H9 (cell line): ENCODE measurements around the gene JAK2. TPM values are rescaled to one million over a fixed set of nuclear protein-coding genes. Genes with fewer than 3 reads are reported as not detected.
A peak's percentile ranks its signal among the peaks of the same experiment; 100 is the strongest.

Experiments used
- DNase-seq: peaks from one replicate; pipeline ENCODE4 v3.0.0-alpha.2; 2017
- H2AFZ ChIP-seq: one replicate; pipeline ENCODE4 v1.6.1; 2013; ENCODE audit warnings: mild to moderate bottlenecking, low read length, control low read depth, moderate library complexity
- H2AK5ac ChIP-seq: 2 replicates; pipeline ENCODE4 v1.6.1; 2013; ENCODE audit warnings: low read length, control low read depth, mixed read lengths; ENCODE audit not compliant: insufficient read length
- H2BK120ac ChIP-seq: one replicate; pipeline ENCODE4 v1.6.1; 2013; ENCODE audit warnings: low read depth, mild to moderate bottlenecking, low read length, control low read depth, inconsistent platforms; ENCODE audit not compliant: poor library complexity, severe bottlenecking
- H2BK12ac ChIP-seq: 2 replicates; pipeline ENCODE4 v1.6.1; 2013; ENCODE audit warnings: low read length, control low read depth, mixed read lengths, low read depth; ENCODE audit not compliant: insufficient read length
- H2BK15ac ChIP-seq: 2 replicates; pipeline ENCODE4 v1.6.1; 2013; ENCODE audit warnings: low read depth, low read length, control low read depth
- H2BK20ac ChIP-seq: one replicate; pipeline ENCODE4 v1.6.1; 2013; ENCODE audit warnings: low read depth, mild to moderate bottlenecking, low read length, control low read depth, inconsistent platforms; ENCODE audit not compliant: poor library complexity, severe bottlenecking
- H2BK5ac ChIP-seq: 2 replicates; pipeline ENCODE4 v1.6.1; 2013; ENCODE audit warnings: low read length, control low read depth, mixed read lengths; ENCODE audit not compliant: insufficient read length
- H3K14ac ChIP-seq: 2 replicates; pipeline ENCODE4 v1.6.1; 2013; ENCODE audit warnings: low read length, control low read depth; ENCODE audit not compliant: insufficient read depth
- H3K18ac ChIP-seq: 2 replicates; pipeline ENCODE4 v1.6.1; 2013; ENCODE audit warnings: low read depth, mild to moderate bottlenecking, mixed read lengths, low read length, control low read depth; ENCODE audit not compliant: insufficient read length
- H3K23ac ChIP-seq: 2 replicates; pipeline ENCODE4 v1.6.1; 2013; ENCODE audit warnings: low read length, control low read depth, mixed read lengths, low read depth; ENCODE audit not compliant: insufficient read length
- H3K23me2 ChIP-seq: 2 replicates; pipeline ENCODE4 v1.6.1; 2013; ENCODE audit warnings: low read depth, mild to moderate bottlenecking, mixed read lengths, low read length, control low read depth; ENCODE audit not compliant: insufficient read length, poor library complexity, severe bottlenecking
- H3K27ac ChIP-seq: 2 replicates; pipeline ENCODE4 v1.5.1; 2013; ENCODE audit warnings: low read length, control low read depth, mixed read lengths, low read depth; ENCODE audit not compliant: insufficient read length
- H3K27me3 ChIP-seq: 2 replicates; pipeline ENCODE4 v1.6.1; 2013; ENCODE audit warnings: low read length, control low read depth, inconsistent platforms; ENCODE audit not compliant: insufficient read depth
- H3K4ac ChIP-seq: 2 replicates; pipeline ENCODE4 v1.6.1; 2013; ENCODE audit warnings: low read depth, mild to moderate bottlenecking, control low read depth, inconsistent platforms, low read length, moderate library complexity
- H3K4me1 ChIP-seq: 2 replicates; pipeline ENCODE4 v1.6.1; 2013; ENCODE audit warnings: low read length, control low read depth, inconsistent platforms; ENCODE audit not compliant: insufficient read depth
- H3K4me2 ChIP-seq: 2 replicates; pipeline ENCODE4 v1.6.1; 2013; ENCODE audit warnings: low read length, control low read depth, mixed read lengths; ENCODE audit not compliant: insufficient read length, insufficient read depth
- H3K56ac ChIP-seq: 2 replicates; pipeline ENCODE4 v1.6.1; 2013; ENCODE audit warnings: low read depth, mild to moderate bottlenecking, mixed read lengths, low read length, control low read depth; ENCODE audit not compliant: insufficient read length
- H3K79me1 ChIP-seq: 2 replicates; pipeline ENCODE4 v1.6.1; 2013; ENCODE audit warnings: low read depth, mild to moderate bottlenecking, moderate library complexity, low read length, control low read depth, inconsistent platforms; ENCODE audit not compliant: insufficient read depth, poor library complexity, severe bottlenecking
- H3K79me2 ChIP-seq: 2 replicates; pipeline ENCODE4 v1.6.1; 2013; ENCODE audit warnings: low read length, control low read depth, inconsistent platforms; ENCODE audit not compliant: insufficient read depth
- H3K9ac ChIP-seq: 2 replicates; pipeline ENCODE4 v1.6.1; 2013; ENCODE audit warnings: low read length, control low read depth, mixed read lengths; ENCODE audit not compliant: insufficient read length; ENCODE audit errors: extremely low read depth
- H3K9me3 ChIP-seq: one replicate; pipeline ENCODE4 v1.6.1; 2013; ENCODE audit warnings: low read depth, low read length, inconsistent platforms; ENCODE audit not compliant: control insufficient read depth
- H3T11ph ChIP-seq: one replicate; pipeline ENCODE4 v1.6.1; 2013; ENCODE audit warnings: mild to moderate bottlenecking, low read length, control low read depth, inconsistent platforms
- H4K20me1 ChIP-seq: one replicate; pipeline ENCODE4 v1.6.1; 2013; ENCODE audit not compliant: control insufficient read depth, insufficient read length, insufficient read depth
- H4K5ac ChIP-seq: 2 replicates; pipeline ENCODE4 v1.6.1; 2013; ENCODE audit warnings: low read depth, mild to moderate bottlenecking, mixed read lengths, low read length, control low read depth; ENCODE audit not compliant: insufficient read length
- H4K8ac ChIP-seq: replicated peaks from 2 replicates; pipeline ENCODE4 v1.6.1; 2013; ENCODE audit warnings: low read length, control low read depth, mixed read lengths, low read depth; ENCODE audit not compliant: insufficient read length
- H4K91ac ChIP-seq: 2 replicates; pipeline ENCODE4 v1.6.1; 2013; ENCODE audit warnings: low read depth, mild to moderate bottlenecking, moderate library complexity, mixed read lengths, low read length, control low read depth; ENCODE audit not compliant: insufficient read length
- H3K27ac Mint-ChIP-seq, 3 experiments: 2 replicates in 2 of 3; 3 replicates in 1 of 3; pipeline ENCODE4 v1.8.0; 2020 to 2021; ENCODE audit warnings: mixed read lengths in 3 of 3, mild to moderate bottlenecking in 1 of 3, moderate library complexity in 1 of 3
- H3K27me3 Mint-ChIP-seq: 2 replicates; pipeline ENCODE4 v1.8.0; 2021; ENCODE audit warnings: low read depth, mild to moderate bottlenecking, moderate library complexity, mixed read lengths
- H3K36me3 Mint-ChIP-seq, 3 experiments: 2 replicates in 2 of 3; 3 replicates in 1 of 3; pipeline ENCODE4 v1.8.0; 2020 to 2021; ENCODE audit warnings: low read depth in 3 of 3, mixed read lengths in 3 of 3; ENCODE audit not compliant: insufficient read depth in 1 of 3
- H3K4me1 Mint-ChIP-seq, 2 experiments: 2 replicates each; pipeline ENCODE4 v1.8.0; 2020; ENCODE audit warnings: mixed read lengths in 2 of 2
- H3K4me3 Mint-ChIP-seq, 2 experiments: 2 replicates in 1 of 2; 3 replicates in 1 of 2; pipeline ENCODE4 v1.8.0; 2020 to 2021; ENCODE audit warnings: mild to moderate bottlenecking in 2 of 2, mixed read lengths in 2 of 2, moderate library complexity in 1 of 2
- H3K9me3 Mint-ChIP-seq, 2 experiments: 2 replicates in 1 of 2; 3 replicates in 1 of 2; pipeline ENCODE4 v1.8.0; 2020; ENCODE audit warnings: mild to moderate bottlenecking in 2 of 2, mixed read lengths in 2 of 2, moderate library complexity in 1 of 2
- WGBS: extraction: QIAGEN DNeasy Blood & Tissue Kit; methylation state at CpG from one replicate; pipeline ENCODE4 v1.1.7; 2013; ENCODE audit warnings: missing lambda C conversion rate, low lambda C conversion rate, mixed read lengths; ENCODE audit not compliant: insufficient read length; ENCODE audit errors: extremely low coverage; 5-methylcytosine and 5-hydroxymethylcytosine counted together
- total RNA-seq: library from RNA; stranded (reverse); gene quantifications from 2 replicates; pipeline ENCODE4 v1.2.1, GENCODE V29; 2021
- TF ChIP-seq, protein P1 (sequence below): fragments of 200-600 bp; sonication (generic); conservative IDR thresholded peaks from 3 replicates; pipeline ENCODE4 v1.8.0; 2021; ENCODE audit warnings: antibody characterized with exemption, mild to moderate bottlenecking

JAK2 gene
- total RNA-seq, 1 experiment from 2014 or later: 3.4 TPM

DNA sequence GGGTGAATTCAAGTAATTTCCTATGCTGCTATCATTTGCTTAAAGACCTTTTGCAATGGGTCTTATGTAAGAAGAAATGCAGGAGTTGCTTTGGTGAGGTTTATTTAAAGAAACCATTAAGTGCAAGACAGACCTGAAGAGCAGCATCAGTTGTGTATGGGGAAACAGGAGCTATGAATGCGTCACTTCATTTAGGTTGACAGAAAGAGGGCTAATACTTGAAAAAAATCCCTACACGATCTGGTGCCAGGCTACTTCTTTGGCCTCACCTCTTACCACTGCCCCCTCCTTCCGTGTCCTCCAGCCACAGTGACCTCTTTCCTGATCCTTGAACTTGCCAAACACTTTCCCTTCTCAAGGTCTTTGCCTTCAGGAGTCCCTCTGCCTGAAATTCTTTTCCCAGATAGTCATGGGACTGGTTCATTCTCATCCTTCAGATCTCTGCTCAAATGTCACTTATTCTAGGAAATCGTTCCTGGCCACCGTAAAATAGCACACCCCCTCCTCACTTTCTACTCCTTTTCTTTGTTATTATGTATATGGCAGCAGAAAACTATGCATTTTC, 1.4 kb upstream of the JAK2 start:
- Histone ChIP-seq H3T11ph (no peak overlapping the region), H3K79me1 (no peaks in the 10 kb centered on the region), H3K14ac (no peak overlapping the region), H3K23me2 (peaks cover 12% of the 10 kb centered on the region), H2BK15ac (no peak overlapping the region), H2AK5ac (no peak overlapping the region), H4K20me1 (no peaks in the 10 kb centered on the region), H2AFZ (no peak overlapping the region), H3K4ac (no peak overlapping the region), H3K27ac (no peak overlapping the region), H4K5ac (no peak overlapping the region), H3K27me3 (no peaks in the 10 kb centered on the region; the same call in 1 of the 2 replicates), H4K8ac (no peak overlapping the region), H2BK5ac (no peak overlapping the region), H3K18ac (no peak overlapping the region), H3K4me2 (peak overlapping the region; percentile 65), H3K9me3 (no peaks in the 10 kb centered on the region), H3K56ac (no peak overlapping the region), H4K91ac (no peak overlapping the region), H3K79me2 (no peaks in the 10 kb centered on the region), H3K23ac (no peak overlapping the region), H3K4me1 (peaks cover 3% of the 10 kb centered on the region; the same call in 1 of the 2 replicates), H2BK20ac (no peak overlapping the region), H3K9ac (no peak overlapping the region), H2BK120ac (no peak overlapping the region), H2BK12ac (no peak overlapping the region)
- H3K4me3 Mint-ChIP-seq: peak overlapping the region; percentile 85 to 87
- H3K9me3 Mint-ChIP-seq: no peaks in the 10 kb centered on the region
- peaks cover 15% of the 10 kb centered on the region for H3K27me3 Mint-ChIP-seq
- TF ChIP-seq, protein P1, sequence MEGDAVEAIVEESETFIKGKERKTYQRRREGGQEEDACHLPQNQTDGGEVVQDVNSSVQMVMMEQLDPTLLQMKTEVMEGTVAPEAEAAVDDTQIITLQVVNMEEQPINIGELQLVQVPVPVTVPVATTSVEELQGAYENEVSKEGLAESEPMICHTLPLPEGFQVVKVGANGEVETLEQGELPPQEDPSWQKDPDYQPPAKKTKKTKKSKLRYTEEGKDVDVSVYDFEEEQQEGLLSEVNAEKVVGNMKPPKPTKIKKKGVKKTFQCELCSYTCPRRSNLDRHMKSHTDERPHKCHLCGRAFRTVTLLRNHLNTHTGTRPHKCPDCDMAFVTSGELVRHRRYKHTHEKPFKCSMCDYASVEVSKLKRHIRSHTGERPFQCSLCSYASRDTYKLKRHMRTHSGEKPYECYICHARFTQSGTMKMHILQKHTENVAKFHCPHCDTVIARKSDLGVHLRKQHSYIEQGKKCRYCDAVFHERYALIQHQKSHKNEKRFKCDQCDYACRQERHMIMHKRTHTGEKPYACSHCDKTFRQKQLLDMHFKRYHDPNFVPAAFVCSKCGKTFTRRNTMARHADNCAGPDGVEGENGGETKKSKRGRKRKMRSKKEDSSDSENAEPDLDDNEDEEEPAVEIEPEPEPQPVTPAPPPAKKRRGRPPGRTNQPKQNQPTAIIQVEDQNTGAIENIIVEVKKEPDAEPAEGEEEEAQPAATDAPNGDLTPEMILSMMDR: no peak
- H3K4me1 Mint-ChIP-seq: peaks cover 15 to 17% of the 10 kb centered on the region in 2 experiments
- no peak for DNase-seq
- no peaks in the 10 kb centered on the region; a peak in 1 of 7 replicates for H3K36me3 Mint-ChIP-seq
- H3K27ac Mint-ChIP-seq: no peak overlapping the region
- WGBS: no CpG with 5 or more reads among the region's 5 CpGs
